A549 (cell line): ENCODE results near the gene DYNLT2B. TPM values are rescaled to one million over a fixed set of nuclear protein-coding genes. Genes with fewer than 3 reads are reported as not detected.

Experiments
- ATAC-seq, 2 experiments: fragments of 200-7000 bp in 1 of 2; fragments of >200 bp in 1 of 2; cut with Nextera tagmentation in 1 of 2; cut with Tn5 transposase in 1 of 2; 3 replicates each; pipeline versions ENCODE4 v1.8.0 to v1.9.1; 2018 to 2020; ENCODE audit warnings: mild to moderate bottlenecking in 1 of 2, moderate library complexity in 1 of 2
- CTCF ChIA-PET: fragments of 300-600 bp; sonication (Branson Sonifier 250); formaldehyde crosslinking; extraction: SDS; loops from one replicate; lab custom pipeline; 2021; ENCODE audit warnings: antibody characterized with exemption, inconsistent platforms; lab: Yijun Ruan, JAX
- POLR2A ChIA-PET: fragments of 350-600 bp; formaldehyde crosslinking; extraction: SDS; loops from one replicate; lab custom pipeline; 2021; ENCODE audit warnings: antibody characterized with exemption, inconsistent platforms; lab: Yijun Ruan, JAX
- DNase-seq, 2 experiments: peaks; one replicate each; pipeline versions ENCODE4 v3.0.0 to v3.0.0-alpha.2; 2011 to 2016; ENCODE audit warnings: low read depth in 1 of 2, low spot score in 1 of 2
- FAIRE-seq: peaks from 2 replicates; lab custom pipeline; 2011; peaks lifted over from hg19 to GRCh38; lab: Jason Lieb, UNC
- H3K27ac ChIP-seq, 2 experiments: fragments of >200 bp; sonication (Bioruptor Twin); formaldehyde crosslinking; 3 replicates each; pipeline ENCODE4 v1.5.1; 2016 to 2017
- H3K4me1 ChIP-seq: fragments of >200 bp; sonication (Bioruptor Twin); formaldehyde crosslinking; 3 replicates; pipeline ENCODE4 v1.6.1; 2016
- H3K4me2 ChIP-seq: fragments of >200 bp; sonication (Bioruptor Twin); formaldehyde crosslinking; 3 replicates; pipeline ENCODE4 v1.6.1; 2016
- H3K4me3 ChIP-seq: fragments of >200 bp; sonication (Bioruptor Twin); formaldehyde crosslinking; 3 replicates; pipeline ENCODE4 v1.5.1; 2016
- H3K9me3 ChIP-seq: fragments of >200 bp; sonication (Bioruptor Twin); formaldehyde crosslinking; 3 replicates; pipeline ENCODE4 v1.6.1; 2016
- CBX8 ChIP-seq: fragments of 200-600 bp; sonication (generic); IDR thresholded peaks from 2 replicates; pipeline ENCODE4 v1.6.1; 2016
- CHD2 ChIP-seq: fragments of 150-350 bp; IDR thresholded peaks from 2 replicates; pipeline ENCODE4 v1.6.1; 2014; ENCODE audit warnings: low read length; ENCODE audit not compliant: partially characterized antibody
- CHD4 ChIP-seq: fragments of 200-600 bp; sonication (generic); IDR thresholded peaks from 2 replicates; pipeline ENCODE4 v1.6.1; 2016; ENCODE audit warnings: antibody characterized with exemption, mild to moderate bottlenecking, borderline replicate concordance
- EHF ChIP-seq: fragments of 250-450 bp; sonication (Bioruptor Pico); IDR thresholded peaks from 2 replicates; pipeline ENCODE4 v1.5.0; 2020; ENCODE audit warnings: mild to moderate bottlenecking
- EP300 ChIP-seq, 2 experiments: fragments of >200 bp; sonication (Bioruptor Twin); formaldehyde crosslinking; IDR thresholded peaks; 2 replicates in 1 of 2; 3 replicates in 1 of 2; pipeline ENCODE4 v1.6.1; 2016 to 2017
- ESRRA ChIP-seq: fragments of 150-350 bp; IDR thresholded peaks from 2 replicates; pipeline ENCODE4 v1.6.1; 2014; ENCODE audit warnings: mild to moderate bottlenecking, low read length, borderline replicate concordance
- FOSL2 ChIP-seq, 2 experiments: fragments of 450-650 bp in 1 of 2; fragments of >200 bp in 1 of 2; sonication (Bioruptor Twin) in 1 of 2; formaldehyde crosslinking; IDR thresholded peaks; 2 replicates each; pipeline versions ENCODE4 v1.5.0 to v1.6.1; 2016 to 2020; ENCODE audit warnings: mild to moderate bottlenecking in 1 of 2, moderate library complexity in 1 of 2
- FOXS1 ChIP-seq: fragments of 250-450 bp; sonication (Bioruptor Pico); IDR thresholded peaks from 2 replicates; pipeline ENCODE4 v1.5.0; 2020; ENCODE audit warnings: mild to moderate bottlenecking, moderate library complexity
- HDAC2 ChIP-seq: fragments of 200-600 bp; sonication (generic); IDR thresholded peaks from 2 replicates; pipeline ENCODE4 v1.6.1; 2016
- KDM1A ChIP-seq: fragments of 200-600 bp; sonication (generic); IDR thresholded peaks from 2 replicates; pipeline ENCODE4 v1.6.1; 2016; ENCODE audit warnings: low read depth, mild to moderate bottlenecking
- MAFK ChIP-seq: fragments of 450-650 bp; IDR thresholded peaks from 2 replicates; pipeline ENCODE4 v1.6.1; 2014; ENCODE audit not compliant: partially characterized antibody
- MAX ChIP-seq: IDR thresholded peaks from 2 replicates; pipeline ENCODE4 v1.6.1; 2012
- MAZ ChIP-seq: fragments of 150-350 bp; IDR thresholded peaks from 2 replicates; pipeline ENCODE4 v1.6.1; 2014; ENCODE audit warnings: antibody characterized with exemption, low read depth, low read length, borderline replicate concordance
- PHF8 ChIP-seq: fragments of 200-600 bp; sonication (generic); IDR thresholded peaks from 2 replicates; pipeline ENCODE4 v1.6.1; 2016; ENCODE audit warnings: low read depth, mild to moderate bottlenecking, antibody characterized with exemption, moderate library complexity, borderline replicate concordance
- POLR2A ChIP-seq: IDR thresholded peaks from 2 replicates; pipeline ENCODE4 v1.6.1; 2012; ENCODE audit warnings: mild to moderate bottlenecking, low read length
- POLR2AphosphoS2 ChIP-seq: conservative IDR thresholded peaks from 2 replicates; pipeline ENCODE4 v1.6.1; 2012; ENCODE audit warnings: low read length, improper control_type of control experiment, inconsistent platforms
- RAD21 ChIP-seq, 2 experiments: fragments of >200 bp in 1 of 2; sonication (Bioruptor Twin) in 1 of 2; formaldehyde crosslinking in 1 of 2; IDR thresholded peaks in 1 of 2; conservative IDR thresholded peaks in 1 of 2; 2 replicates in 1 of 2; 3 replicates in 1 of 2; pipeline ENCODE4 v1.6.1; 2012 to 2018; ENCODE audit warnings: inconsistent platforms in 1 of 2
- RCOR1 ChIP-seq: fragments of 150-350 bp; IDR thresholded peaks from 2 replicates; pipeline ENCODE4 v1.6.1; 2014; ENCODE audit warnings: antibody characterized with exemption, low read length, low read depth
- TP53 ChIP-seq: fragments of 250-450 bp; sonication (Bioruptor Pico); IDR thresholded peaks from 2 replicates; pipeline ENCODE4 v1.5.0; 2021; ENCODE audit warnings: mild to moderate bottlenecking, moderate library complexity
- ZC3H11A ChIP-seq: fragments of 450-650 bp; IDR thresholded peaks from 2 replicates; pipeline ENCODE4 v1.6.1; 2014; ENCODE audit warnings: antibody characterized with exemption, mild to moderate bottlenecking
- ZFP36 ChIP-seq: fragments of 450-650 bp; IDR thresholded peaks from 2 replicates; pipeline ENCODE4 v1.6.1; 2014; ENCODE audit warnings: borderline replicate concordance; ENCODE audit not compliant: partially characterized antibody
- ZNF302 ChIP-seq: fragments of 250-450 bp; sonication (Bioruptor Pico); IDR thresholded peaks from 2 replicates; pipeline ENCODE4 v1.9.0; 2021; ENCODE audit warnings: inconsistent platforms, mild to moderate bottlenecking, moderate library complexity
- WGBS: methylation state at CpG from one replicate; pipeline ENCODE4 v1.1.6; 2017; ENCODE audit errors: missing lambda C conversion rate; 5-methylcytosine and 5-hydroxymethylcytosine counted together
- polyA plus RNA-seq, 4 experiments: library from polyadenylated mRNA; depleted of rRNA in 3 of 4; stranded (reverse); fragments of >200 nt; fragmentation: RNase III in 1 of 4; extraction: RNeasy Plus Mini Kit Qiagen cat#74134 plus additional on column Dnase treatment in 1 of 4; gene quantifications; 2 replicates in 3 of 4; 3 replicates in 1 of 4; pipeline ENCODE4 v1.2.3, GENCODE V29; 2011 to 2017
- TF ChIP-seq, protein P1 (sequence below): fragments of >200 bp; sonication (Bioruptor Twin); formaldehyde crosslinking; IDR thresholded peaks from 2 replicates; pipeline ENCODE4 v1.6.1; 2016

Gene DYNLT2B
- polyA plus RNA-seq, 2 of the 4 experiments (the other 2 are of a cell fraction) = 34.7 to 34.9 TPM

DNA sequence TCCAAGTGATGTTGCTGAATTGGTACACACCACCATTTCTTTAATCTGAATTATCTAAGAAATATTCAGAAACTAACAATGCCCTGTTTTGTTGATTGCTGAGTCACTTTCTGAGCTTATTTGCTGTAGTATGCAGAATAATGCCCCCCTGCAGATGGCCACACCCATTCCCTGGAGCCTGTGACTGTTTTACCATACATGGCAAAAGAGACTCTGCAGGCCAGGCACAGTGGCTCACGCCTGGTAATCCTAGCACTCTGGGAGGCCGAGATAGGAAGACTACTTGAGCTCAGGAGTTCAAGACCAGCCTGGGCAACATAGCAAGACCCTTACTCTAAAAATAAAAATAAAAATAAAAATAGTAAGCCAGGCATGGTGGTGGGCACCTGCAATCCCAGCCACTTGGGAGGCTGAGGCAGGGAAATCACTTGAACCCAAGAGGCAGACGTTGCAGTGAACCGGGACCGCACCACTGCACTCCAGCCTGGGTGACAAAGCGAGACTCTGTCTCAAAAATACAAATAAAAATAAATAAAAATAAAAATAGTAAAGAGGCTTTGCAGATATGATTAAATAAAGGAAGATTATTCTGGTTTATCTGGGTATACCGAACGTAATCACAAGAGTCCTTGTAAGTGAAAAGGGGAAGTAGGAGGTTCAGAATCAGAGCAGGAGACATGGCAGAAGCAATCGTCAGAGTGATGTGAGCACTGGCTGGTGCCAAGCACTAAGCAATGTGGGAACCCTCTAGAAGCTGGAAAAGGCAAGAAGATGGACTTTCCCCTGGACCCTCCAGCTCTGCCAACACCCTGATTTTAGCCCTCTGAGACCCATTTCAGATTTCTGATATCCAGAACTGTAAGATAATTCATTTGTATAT, 49.5 kb downstream of the DYNLT2B start:
- Histone ChIP-seq H3K4me1 (peaks cover 19% of the 10 kb centered on the region), H3K9me3 (no peaks in the 10 kb centered on the region), H3K27ac (peak overlapping the region; percentile 66 to 77), H3K4me3 (no peak overlapping the region), H3K4me2 (peak overlapping the region; percentile 46)
- no peak for FAIRE-seq
- ChIA-PET CTCF (interaction anchor here (0.6 to 1.9 kb wide), 3 partner anchors 14 to 190 kb away, joined by 3 to 8 read pairs (median 3); no protein-coding TSS in a partner anchor), POLR2A (interaction anchor here (1.0 kb wide), 1 partner anchor 19 kb away, joined by 3 read pairs; the partner anchor contains the start of gene PCYT1A)
- no peak for TF ChIP-seq POLR2A
- peak; percentile 81 for TF ChIP-seq MAFK
- 78% methylated on average over 9 of the region's 9 CpGs for WGBS
- ATAC-seq = peak; percentile 30 to 56; a peak in 1 of 6 replicates
- peak in 1 of 2 experiments; percentile 59 for DNase-seq

DNA sequence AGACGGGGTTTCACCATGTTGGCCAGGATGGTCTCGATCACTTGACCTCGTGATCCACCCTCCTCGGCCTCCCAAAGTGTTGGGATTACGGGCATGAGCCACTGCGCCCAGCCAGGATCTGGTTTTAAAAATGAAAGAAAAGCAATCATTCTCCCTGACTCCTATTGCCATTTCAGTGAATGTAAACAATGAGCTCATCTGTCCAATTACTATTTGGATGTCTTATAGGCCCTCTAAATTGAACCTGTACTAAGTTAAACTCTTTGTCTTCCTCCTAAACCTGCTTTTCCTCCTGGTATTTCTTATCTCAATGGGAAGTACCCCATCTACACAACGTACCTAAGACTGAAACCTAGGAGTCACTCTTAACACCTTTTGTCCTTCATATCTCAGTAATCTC, 54.2 kb downstream of the DYNLT2B start:
- CTCF ChIA-PET = no interaction called here
- 92% methylated on average over 7 of the region's 7 CpGs for WGBS

GRCh38 chr3:196260784-196261183, 57.3 kb downstream of the DYNLT2B start:
- no peak for FAIRE-seq
- no peak for DNase-seq
- WGBS = 99% methylated on average over 4 of the region's 4 CpGs
- ATAC-seq = no peak
- Histone ChIP-seq H3K9me3 (no peaks in the 10 kb centered on the region), H3K4me2 (no peak overlapping the region), H3K27ac (no peak overlapping the region), H3K4me3 (no peak overlapping the region), H3K4me1 (no peaks in the 10 kb centered on the region)
- CTCF ChIA-PET = no interaction called here
- TF ChIP-seq MAFK (no peak), RCOR1 (no peak), FOXS1 (CRISPR knock-in tag) (no peak), ESRRA (no peak), TP53 (CRISPR knock-in tag) (no peak), MAZ (no peak)
- POLR2A ChIA-PET = no interaction called here

More for the DNA sequence above, 54.2 kb downstream of the DYNLT2B start:
- TF ChIP-seq CHD2 (no peak), MAX (no peak), FOXS1 (CRISPR knock-in tag) (no peak), HDAC2 (no peak), MAFK (no peak), ZC3H11A (no peak), ZNF302 (no peak), PHF8 (no peak), CBX8 (no peak), EHF (CRISPR knock-in tag) (no peak)
- TF ChIP-seq, protein P1, sequence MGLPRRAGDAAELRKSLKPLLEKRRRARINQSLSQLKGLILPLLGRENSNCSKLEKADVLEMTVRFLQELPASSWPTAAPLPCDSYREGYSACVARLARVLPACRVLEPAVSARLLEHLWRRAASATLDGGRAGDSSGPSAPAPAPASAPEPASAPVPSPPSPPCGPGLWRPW = no peak
- POLR2A ChIA-PET = no interaction called here
- FAIRE-seq = no peak
- peaks cover 13% of the 10 kb centered on the region for H3K4me1 ChIP-seq
- H3K4me3 ChIP-seq = no peak overlapping the region
- no peak for DNase-seq
- H3K27ac ChIP-seq = no peak overlapping the region
- no peak overlapping the region for H3K4me2 ChIP-seq
- H3K9me3 ChIP-seq = no peaks in the 10 kb centered on the region
- ATAC-seq = no peak

GRCh38 chr3:196255776-196256175, 62.3 kb downstream of the DYNLT2B start:
- CTCF ChIA-PET = interaction anchor here (1.0 to 1.2 kb wide), 3 partner anchors 59 to 183 kb away, joined by 3 read pairs; no protein-coding TSS in a partner anchor
- FAIRE-seq (no peak), ATAC-seq (no peak), DNase-seq (no peak)
- POLR2A ChIA-PET = no interaction called here
- no peak overlapping the region for H3K27ac ChIP-seq
- no peak overlapping the region for H3K4me3 ChIP-seq
- no peak for TF ChIP-seq POLR2AphosphoS2
- TF ChIP-seq FOSL2 (IDR thresholded peaks at IDR 0.05) = no peak
- no peak for TF ChIP-seq FOSL2 (CRISPR knock-in tag; IDR thresholded peaks at IDR 0.05)
- TF ChIP-seq RAD21 (conservative IDR thresholded peaks at IDR 0.05 in 1 of 2, IDR thresholded peaks at IDR 0.05 in 1 of 2) = no peak
- TF ChIP-seq ZFP36 = no peak
- TF ChIP-seq CHD4 = no peak
- no peak for TF ChIP-seq KDM1A
- TF ChIP-seq ZC3H11A = no peak
- no peak for TF ChIP-seq EP300 (IDR thresholded peaks at IDR 0.05)
- no peak overlapping the region for H3K4me2 ChIP-seq
- WGBS = 67% methylated on average over 1 of the region's 1 CpG
- no peaks in the 10 kb centered on the region for H3K9me3 ChIP-seq
- no peaks in the 10 kb centered on the region for H3K4me1 ChIP-seq
